Measurements from ENCODE around the gene ZNF467.

ZNF467 gene

DNA sequence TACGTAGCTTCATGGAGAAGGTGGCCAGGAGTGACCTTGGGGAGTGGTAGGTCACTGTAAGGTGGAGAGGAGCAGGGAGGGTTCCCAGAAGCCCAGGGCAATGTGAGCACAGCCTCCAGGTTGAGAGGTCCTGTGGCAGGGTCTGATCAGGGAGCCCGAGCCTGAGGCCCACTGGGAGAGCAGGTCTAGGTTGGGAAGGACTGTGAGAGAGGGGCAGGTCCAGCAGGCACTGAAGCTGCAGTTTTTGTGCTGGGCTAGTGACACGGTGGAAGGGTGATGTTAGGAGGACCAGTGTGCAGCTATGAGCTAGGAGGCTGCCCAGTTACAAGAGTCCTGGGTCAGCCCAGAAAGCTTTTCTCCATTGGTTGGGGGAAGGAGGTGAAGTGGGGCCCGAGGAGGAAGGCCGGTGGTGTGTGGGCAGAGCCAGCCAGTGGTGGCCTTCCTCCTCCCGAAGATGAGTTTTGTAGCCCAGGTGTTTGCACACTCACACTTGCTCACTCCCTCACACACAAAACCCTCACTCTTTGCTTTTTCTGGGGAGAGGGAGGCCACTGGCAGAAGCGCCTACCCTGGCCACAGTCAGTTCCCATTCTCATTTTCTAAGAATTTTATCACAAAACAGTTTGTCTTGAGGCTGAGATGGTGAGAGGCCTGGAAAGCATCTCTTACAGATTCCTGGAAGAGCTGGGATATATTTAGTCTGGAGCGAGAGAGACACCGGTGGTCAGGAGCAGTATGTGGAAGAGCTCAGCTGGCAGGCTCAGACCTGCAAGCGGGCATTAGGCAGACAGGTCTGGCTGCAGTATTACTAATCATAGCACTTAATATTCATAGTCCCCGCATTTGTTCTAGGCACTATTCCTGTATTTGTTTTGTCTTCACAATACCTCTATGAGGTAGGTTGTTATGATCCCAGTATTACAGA is 57.1 kb downstream of the ZNF467 start:
- no peak for DNase-seq (ENCODE audit: low read depth in 4 of 4, low spot score in 1 of 4)

DNA sequence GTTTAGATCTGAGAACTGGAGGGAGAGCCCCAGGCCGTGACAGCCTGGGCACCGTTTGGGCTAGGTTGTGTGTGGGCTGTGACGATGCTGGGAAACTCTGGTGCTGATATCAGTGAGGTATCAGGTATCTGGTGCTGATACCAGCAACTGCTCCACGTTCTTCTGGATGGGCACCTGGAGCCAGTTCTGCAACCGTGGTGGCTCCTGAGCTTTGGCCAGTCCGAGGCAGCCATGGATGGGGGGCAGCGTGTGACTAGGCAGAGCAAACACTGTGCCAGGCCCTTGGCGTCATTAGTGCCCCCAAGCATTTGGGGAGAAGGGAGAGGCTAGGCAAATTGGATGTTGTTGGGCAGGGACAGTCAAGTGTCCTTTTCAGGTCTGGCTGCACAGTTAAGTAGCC is 57.9 kb downstream of the ZNF467 start:
- DNase-seq (ENCODE audit: low read depth in 4 of 4, low spot score in 1 of 4): no peak

GRCh38 chr7:149714910-149715471 is 58.4 kb downstream of the ZNF467 start:
- DNase-seq (ENCODE audit: low read depth in 4 of 4, low spot score in 1 of 4): peak in 1 of 4 experiments; percentile 14

Data from stimulated activated CD4-positive, alpha-beta T cell treated with anti-CD3 and anti-CD28 coated beads, Interleukin-1b, Interleukin-23, amount 100 ng/mL, for 24 hours (primary cell).